Activated CD4-positive, alpha-beta T cell treated with anti-CD3 and anti-CD28 coated beads, Interleukin-2, Interleukin-6, amounts not matched to agents 100 ng/mL and 50 ng/mL, durations not matched to agents 16 hours and 8 hours (primary cell): ENCODE data around the gene IQSEC1.

ENCODE experiments used
- DNase-seq: peaks from one replicate; pipeline ENCODE4 v3.0.0-alpha.2; 2020

Gene IQSEC1

DNA sequence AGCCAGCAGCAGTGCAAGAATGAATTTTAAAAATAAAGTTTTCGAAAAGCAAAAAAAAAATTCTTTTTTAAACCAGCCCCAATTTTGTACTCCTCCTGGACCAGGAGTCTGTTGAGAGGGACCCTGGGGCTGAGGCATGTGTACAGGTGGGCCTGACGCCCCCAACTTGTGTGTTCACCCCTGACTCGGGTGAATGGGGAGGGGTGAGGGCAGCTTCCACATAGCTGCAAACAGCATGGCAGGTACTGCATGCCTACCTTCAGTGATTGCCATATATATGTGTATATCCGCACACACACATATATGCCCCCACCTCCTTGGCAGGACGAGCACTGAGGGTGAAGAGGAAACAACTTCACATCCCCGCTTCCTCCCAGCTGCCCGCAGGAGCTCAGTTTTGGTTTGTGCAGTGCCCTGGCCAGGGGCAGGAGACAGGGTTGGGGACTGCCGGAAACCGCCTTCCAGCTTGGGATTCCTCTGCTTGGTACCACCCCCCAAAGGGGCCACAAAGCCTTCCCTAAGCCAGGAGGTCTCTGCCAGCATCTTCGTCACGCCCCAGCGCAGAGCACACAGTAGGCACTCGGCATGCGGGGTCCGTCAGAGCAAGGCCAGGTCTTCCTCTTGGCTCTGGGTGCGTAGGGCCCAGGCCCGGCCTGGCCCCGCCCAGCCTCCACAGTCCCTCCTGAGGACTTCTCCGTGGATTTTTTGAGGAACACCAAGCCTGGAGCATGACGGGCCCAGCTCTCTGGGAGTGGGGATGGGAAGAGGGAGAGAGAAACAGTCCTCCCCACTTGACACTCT lies 170.0 kb downstream of the IQSEC1 start:
- DNase-seq = no peak

- DNase-seq = no peak
Observed at GRCh38 chr3:12902181-12902999, 170.8 kb downstream of the IQSEC1 start.

GRCh38 chr3:12901623-12902045 lies 171.6 kb downstream of the IQSEC1 start:
- no peak for DNase-seq

DNA sequence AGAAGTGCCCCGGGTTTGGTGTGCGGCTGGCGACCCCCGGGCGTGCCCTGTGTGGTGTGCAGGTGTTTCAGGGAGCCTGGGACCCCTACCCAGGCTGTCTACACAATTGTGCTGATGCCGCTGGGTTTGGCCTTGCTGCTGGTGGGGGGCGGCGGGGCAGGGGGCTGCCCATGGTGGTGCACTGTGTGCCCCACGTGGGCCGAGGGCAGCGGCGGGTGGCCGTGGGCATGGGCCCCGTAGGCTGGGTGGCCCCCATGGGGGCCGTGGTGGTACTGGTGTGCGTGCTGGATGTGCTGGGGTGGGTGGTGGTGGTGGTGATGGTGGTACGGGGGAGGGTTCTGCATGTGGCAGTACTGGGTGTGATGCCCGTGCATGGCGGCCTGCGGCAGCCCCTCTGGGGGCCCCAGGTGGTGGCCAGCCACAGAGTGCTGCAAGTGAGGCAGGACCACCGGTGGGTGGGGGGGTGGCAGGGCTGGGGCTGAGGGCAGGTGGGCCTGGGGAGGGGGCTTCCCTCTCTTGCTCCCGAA lies 172.3 kb downstream of the IQSEC1 start:
- no peak for DNase-seq

DNA sequence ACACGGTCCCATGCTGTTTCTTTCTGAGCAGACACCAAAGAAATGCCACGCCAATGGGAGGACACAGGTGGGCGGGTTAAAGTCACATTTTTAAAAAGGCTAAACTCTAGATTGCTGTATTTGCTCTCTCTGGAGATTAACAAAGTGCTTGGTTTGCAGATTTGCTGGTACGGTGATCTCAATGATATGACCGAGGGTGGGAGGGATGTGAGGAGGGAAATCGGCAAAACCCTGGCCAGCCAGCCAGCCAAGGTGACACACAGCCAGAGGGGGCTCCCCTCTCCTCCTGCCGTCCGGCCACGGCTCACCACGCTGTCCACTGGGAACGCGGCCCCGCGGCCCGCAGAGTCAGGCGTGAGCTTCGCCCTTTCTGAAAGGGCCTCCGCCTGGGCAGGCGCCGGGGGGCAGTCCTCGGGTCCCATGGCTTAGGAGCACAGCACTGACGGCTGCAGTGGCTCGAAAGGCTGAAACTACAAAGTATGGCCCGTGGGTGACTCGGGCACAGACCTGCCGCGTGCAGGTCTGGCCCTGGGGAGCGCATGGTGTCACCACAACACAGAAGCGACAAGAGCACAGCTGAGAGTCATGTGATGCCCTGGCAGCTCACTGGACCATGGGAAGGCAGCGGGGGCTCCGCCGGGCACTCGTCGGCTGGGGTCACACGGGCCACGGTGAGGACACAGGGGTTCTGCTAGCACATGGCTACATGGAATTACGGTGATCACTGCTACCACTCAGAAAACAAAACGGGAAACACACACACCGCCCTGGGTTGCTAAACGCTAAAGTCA lies 174.1 kb downstream of the IQSEC1 start:
- DNase-seq = no peak

GRCh38 chr3:12898290-12898964 lies 174.8 kb downstream of the IQSEC1 start:
- no peak for DNase-seq

GRCh38 chr3:12897381-12898289 lies 175.6 kb downstream of the IQSEC1 start:
- DNase-seq = no peak

DNA sequence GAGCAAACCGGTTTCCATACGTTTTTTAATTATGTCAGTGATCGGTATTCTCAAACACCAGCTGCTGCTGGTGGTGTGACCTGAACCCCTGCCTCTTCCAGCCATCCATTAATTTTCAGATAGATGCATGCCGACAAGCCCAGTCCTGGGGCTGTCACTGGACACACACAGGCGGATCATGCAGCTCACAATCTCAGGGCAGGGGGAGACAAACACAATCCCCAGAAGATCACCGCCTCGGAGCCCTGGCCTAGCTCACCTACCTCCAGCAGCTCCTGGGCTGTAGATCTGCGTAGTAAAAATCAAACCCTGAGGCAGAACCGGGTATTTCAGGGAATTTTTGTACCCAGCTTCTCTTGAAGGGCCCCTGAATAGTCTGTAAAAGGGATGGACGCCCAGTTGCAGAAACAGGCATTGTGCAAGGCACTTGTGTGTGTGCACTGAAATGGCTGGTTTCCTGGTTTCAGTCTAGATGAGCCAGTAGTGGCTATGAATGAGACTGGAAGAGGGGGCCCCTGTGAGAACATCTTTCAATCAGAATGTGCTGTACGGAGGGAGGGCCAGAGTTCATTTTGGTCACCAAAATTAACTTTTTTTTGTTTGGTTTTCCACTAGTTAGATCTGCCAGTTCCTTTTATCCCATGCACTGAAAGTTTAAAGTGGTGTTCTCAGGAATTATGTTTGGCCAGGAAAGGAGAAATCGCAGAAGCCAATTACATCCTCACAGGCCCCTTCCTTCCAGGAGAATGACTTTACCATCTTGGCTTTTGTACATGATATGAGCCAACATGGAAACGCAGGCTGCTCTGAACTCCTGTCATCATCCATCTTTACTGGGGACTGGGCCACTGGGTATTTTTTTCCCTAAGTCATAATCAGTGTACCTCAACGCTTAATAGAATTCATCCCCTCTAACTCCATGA lies 176.9 kb downstream of the IQSEC1 start:
- no peak for DNase-seq

DNA sequence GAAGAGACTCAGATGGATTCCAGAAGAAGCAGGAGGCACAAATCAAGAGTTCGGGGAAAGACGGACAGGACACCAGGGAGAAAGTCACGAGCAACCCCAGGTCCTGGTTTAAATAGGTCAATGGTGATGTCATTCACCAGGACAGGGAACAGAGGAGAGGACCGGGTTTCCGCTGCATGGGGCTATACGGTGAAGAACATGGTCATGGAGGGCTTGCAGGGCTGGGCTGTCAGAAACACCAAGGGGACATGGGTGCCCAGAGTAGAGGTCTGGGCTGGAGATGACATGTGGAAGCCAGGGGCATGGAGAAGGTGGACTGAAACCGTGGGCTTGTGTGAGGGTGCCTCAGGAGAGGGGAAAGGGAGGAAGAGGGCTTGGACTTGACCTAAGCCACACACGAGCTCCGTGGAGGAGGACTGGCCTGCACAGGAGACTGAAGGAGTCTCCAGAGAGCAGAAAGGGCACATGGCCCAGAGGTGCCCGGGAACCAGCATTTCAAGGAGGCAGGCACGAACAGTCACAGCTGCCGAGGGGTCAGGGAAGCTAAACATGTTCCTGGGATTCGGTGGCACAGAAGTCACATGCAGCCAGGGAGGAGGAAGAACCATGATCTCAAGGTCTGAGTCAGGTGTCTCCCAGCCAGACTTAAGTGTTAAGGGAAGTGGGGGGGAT lies 177.7 kb downstream of the IQSEC1 start:
- DNase-seq = no peak

DNA sequence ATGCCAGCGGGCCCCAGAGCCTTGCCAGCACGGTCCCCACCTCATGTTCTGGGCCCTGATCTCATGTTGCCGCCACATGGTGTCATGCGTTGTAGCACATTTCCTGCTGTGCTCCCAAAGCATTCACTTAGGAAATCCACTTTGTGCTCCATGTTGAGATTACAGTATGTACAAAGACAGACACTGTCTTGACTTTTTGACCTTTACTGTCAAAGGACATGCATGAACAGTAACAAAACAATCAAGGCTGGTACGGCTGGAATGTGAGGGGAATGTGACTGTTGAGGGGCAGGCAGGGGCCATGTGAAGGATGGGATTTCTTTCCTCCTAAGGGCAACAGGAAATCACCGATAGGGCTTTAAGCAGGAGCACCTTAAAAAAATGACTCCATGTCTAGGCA lies 178.6 kb downstream of the IQSEC1 start:
- no peak for DNase-seq

DNA sequence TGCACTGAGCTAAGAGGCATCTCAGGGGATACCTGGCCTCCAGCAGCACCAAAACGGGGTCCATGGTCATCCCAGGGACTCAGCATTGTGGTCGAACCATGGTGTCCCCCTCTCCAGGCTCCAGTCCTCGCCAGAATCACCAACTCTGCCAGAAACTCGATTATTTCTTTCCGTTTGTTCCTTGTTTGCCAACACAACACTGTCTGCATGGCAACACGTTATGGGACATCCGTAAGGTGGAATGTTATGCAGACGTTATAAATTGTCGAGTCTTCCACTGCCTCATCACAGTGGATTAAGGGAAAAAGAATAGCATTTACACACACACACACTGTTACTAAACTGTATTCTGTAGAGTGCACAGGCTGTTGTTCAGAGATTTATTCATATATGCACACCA lies 179.4 kb downstream of the IQSEC1 start:
- DNase-seq = no peak

DNA sequence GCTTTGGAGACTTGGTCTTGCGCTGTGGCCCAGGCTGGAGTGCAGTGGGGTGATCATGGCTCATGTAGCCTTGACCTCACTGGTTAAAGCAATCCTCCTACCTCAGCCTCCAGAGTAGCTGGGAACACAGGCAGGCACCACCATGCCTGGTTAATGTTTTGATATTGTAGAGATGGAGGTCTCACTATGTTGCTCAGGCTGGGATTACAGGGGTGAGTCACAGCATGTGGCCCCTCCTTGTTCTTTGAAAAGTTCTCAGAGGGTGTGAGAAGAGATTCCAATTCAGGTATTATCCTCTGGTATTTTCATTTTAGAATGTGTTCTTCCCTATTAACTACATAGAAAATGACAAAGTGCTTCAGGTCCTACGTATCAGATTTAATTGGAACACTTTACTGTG lies 180.0 kb downstream of the IQSEC1 start:
- no peak for DNase-seq

GRCh38 chr3:12892840-12893189 lies 180.4 kb downstream of the IQSEC1 start:
- no peak for DNase-seq

DNA sequence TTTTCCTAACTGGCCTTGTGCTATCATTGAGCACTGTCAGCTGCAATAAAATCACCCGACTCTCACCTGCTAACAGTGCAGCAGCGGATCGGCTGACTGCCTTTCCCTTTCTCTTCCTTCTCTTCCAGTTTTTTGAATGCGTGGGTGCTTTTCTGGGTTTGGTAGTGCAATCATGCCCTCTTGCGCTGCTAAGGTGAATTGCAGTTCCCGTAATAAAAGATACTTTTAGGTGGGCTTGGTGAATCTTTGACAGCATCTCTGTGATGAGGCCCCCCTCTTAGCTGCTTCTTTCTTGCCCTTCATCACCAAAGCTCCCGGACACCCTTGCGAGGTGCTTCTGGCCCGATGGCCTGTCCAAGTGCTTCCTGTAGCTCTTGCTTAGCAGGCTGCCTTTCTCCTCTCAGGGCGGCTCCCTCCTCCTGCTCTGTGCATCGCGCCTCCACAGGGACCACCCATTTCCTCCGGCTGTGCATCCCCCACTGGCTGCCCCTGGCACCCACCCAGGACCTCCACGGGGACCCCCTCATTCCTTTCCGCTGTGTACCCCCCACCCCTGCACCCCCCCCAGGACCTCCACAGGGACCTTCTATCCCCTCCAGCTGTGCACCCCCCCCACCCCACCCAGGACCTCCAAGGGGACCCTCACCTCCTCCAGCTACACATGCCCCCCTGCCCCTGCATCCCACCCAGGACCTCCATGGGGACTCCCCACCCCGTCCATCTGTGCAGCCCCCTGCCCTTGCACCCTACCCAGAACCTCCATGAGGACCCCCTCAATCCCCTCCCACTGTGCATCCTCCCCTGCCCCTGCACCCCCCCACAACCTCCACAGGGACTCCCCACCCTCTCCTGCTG lies 181.0 kb downstream of the IQSEC1 start:
- peak; percentile 51 for DNase-seq

GRCh38 chr3:12891391-12891984 lies 181.7 kb downstream of the IQSEC1 start:
- no peak for DNase-seq

DNA sequence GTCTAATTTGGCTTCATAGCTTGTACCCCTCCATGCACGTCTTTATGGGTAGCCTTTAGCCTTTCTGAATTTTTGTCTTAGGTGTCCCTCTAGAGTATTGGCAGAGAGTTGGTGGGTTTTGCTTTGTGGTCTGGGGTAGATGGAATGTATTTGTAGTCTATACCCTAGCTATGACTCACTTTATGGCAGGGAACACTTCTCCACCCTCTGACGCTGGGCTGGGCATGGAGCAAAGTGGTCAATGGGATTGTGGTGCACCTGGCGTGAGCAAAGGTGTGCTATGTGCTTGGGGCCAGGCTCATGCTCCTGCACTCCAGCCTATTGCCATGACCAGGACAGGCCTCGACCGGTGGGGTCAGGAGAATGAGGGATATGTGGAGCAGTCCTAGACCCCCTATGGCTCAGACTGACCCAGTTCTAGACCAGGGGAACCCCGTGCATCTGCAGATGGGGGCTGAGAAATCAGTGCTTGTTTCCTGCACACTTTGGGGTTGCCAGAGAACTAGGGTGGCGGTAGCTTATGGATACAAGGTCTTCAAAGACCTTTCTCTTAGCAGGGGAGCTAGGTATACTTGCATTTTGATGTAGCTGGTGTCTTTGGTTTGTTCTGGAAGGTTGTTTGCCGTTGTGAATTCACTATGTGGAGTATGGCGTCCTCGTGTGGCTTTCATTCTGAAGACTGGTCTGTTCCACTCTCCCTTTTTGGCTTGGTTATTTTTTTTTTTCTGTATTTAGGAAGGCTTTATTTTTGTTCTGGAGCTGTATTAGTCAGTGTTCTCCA lies 182.4 kb downstream of the IQSEC1 start:
- DNase-seq = no peak

DNA sequence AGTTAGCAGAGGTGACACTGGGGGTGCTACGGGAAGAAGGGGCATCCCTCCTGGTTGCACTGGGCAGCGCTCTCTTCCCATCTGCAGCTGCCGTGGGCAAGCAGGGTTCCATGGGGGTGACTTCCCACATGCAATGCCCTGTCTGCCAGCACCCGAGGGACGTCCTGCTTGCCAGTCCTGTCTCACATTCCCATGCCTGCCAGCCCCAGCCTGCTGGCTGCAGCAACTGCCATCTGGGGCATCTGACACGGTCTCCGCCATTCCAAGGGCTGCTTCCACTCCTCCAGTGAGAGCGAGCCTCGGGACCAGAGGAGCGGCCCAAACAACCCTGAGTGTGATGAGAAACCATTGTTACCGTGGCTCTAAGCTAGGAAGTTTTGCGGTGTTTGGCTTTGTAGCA lies 186.5 kb downstream of the IQSEC1 start:
- no peak for DNase-seq
